Body of pancreas (tissue), 4 donors: ENCODE data around the gene CNGA3. TPM values are rescaled to one million over a fixed set of nuclear protein-coding genes. Genes with fewer than 3 reads are reported as not detected.

Source experiments
- ATAC-seq: fragments of 150-250 bp; one replicate; pipeline ENCODE4 v1.9.1; 2016
- DNase-seq, 4 donors: peaks; one replicate each; pipeline ENCODE4 v3.0.0-alpha.2; 2019
- H3K27ac ChIP-seq, 4 donors: fragments of 200-600 bp; sonication (generic); 1 replicate in 3 of 4; 2 replicates in 1 of 4; pipeline versions ENCODE4 v1.5.1 to v1.6.1; 2016 to 2019; ENCODE audit warnings: mild to moderate bottlenecking in 1 of 4, mixed read lengths in 1 of 4, moderate library complexity in 1 of 4
- H3K27me3 ChIP-seq, 2 donors: fragments of 200-600 bp; sonication (generic); one replicate each; pipeline ENCODE4 v1.6.0; 2016; ENCODE audit warnings: mild to moderate bottlenecking in 1 of 2
- H3K36me3 ChIP-seq, 2 donors: fragments of 200-600 bp; sonication (generic); replicated peaks in 1 of 2; 2 replicates each; pipeline ENCODE4 v1.5.1; 2016; ENCODE audit warnings: low read depth in 2 of 2; ENCODE audit not compliant: insufficient read depth in 1 of 2
- H3K4me1 ChIP-seq: fragments of 200-600 bp; sonication (generic); one replicate; pipeline ENCODE4 v1.6.0; 2016
- H3K4me3 ChIP-seq, 2 donors: fragments of 200-600 bp; sonication (generic); 1 replicate in 1 of 2; 2 replicates in 1 of 2; pipeline ENCODE4 v1.5.1; 2016 to 2019
- H3K9me3 ChIP-seq, 3 donors: fragments of 200-600 bp; sonication (generic); 1 replicate in 2 of 3; 2 replicates in 1 of 3; pipeline ENCODE4 v1.5.1; 2016
- POLR2A ChIP-seq, 3 donors: fragments of 450-650 bp; IDR thresholded peaks; one replicate each; pipeline ENCODE4 v1.6.1; 2016; ENCODE audit warnings: antibody characterized with exemption in 3 of 3, mild to moderate bottlenecking in 2 of 3
- WGBS, 2 donors: methylation state at CpG; one replicate each; pipeline ENCODE4 v1.1.5; 2017; 5-methylcytosine and 5-hydroxymethylcytosine counted together
- intact Hi-C: fragments of 100-400 bp; cut with DNase I; formaldehyde crosslinking; loops from one replicate; pipeline ENCODE4 v1.15.1; 2023
- total RNA-seq, 2 donors: library from RNA; depleted of rRNA; stranded (reverse); fragments of >200 nt; gene quantifications; one replicate each; pipeline ENCODE4 v1.1.0, GENCODE V29; 2016
- TF ChIP-seq, protein P1 (sequence below), 7 experiments: fragments of 450-650 bp in 4 of 7; fragments of 200-600 bp in 3 of 7; sonication (generic) in 3 of 7; IDR thresholded peaks; one replicate each; pipeline ENCODE4 v1.5.1; 2016 to 2019; ENCODE audit warnings: antibody characterized with exemption in 7 of 7

CNGA3 gene
- total RNA-seq, 2 donors from 2014 or later: 1.3 TPM; not detected in 1

DNA sequence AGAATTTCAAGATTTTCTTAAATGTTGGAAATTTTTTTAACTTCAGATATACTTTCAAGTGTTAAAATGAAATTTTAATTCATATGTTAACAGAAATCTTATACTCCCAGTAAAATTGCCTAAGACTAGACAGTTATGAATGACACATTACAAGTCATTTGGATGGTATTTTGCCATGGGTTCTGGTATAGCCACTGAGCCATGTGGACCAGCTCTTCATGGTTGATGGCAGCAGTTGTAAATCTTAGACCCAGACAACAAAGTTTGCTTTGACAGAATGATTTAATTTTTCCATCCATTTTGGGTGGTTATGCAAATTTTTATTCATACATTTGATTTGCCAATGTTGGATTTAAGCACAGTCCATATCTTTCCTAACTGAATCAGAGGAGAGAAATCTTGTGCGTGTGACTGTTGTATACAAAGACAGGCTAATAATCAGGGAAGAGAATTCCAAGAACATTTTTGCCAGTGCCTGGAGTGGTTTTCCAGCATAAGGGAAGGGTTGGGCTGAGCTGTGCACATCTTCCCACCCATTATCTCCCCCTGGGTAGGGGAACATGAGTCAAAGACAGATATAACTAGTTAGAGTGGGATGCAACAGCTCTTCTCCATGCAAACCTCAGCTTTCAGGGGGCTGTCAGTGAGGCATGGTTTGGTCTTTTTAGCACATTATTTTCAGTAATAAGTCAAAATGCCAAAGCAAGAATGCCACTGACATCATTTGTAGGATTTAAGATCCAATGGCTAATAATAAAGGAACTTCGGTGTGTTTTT is 70.3 kb downstream of the CNGA3 start:
- DNase-seq (no peak), ATAC-seq (no peak)
- no peak overlapping the region for H3K4me3 ChIP-seq
- H3K27ac ChIP-seq: no peak overlapping the region
- H3K4me1 ChIP-seq: peaks cover 4% of the 10 kb centered on the region
- no peaks in the 10 kb centered on the region for H3K36me3 ChIP-seq
- H3K27me3 ChIP-seq: no peaks in the 10 kb centered on the region
- peaks cover 0 to 12% (median 0%) of the 10 kb centered on the region in 3 donors for H3K9me3 ChIP-seq
- TF ChIP-seq POLR2A (IDR thresholded peaks at IDR 0.05): no peak
- TF ChIP-seq, protein P1, sequence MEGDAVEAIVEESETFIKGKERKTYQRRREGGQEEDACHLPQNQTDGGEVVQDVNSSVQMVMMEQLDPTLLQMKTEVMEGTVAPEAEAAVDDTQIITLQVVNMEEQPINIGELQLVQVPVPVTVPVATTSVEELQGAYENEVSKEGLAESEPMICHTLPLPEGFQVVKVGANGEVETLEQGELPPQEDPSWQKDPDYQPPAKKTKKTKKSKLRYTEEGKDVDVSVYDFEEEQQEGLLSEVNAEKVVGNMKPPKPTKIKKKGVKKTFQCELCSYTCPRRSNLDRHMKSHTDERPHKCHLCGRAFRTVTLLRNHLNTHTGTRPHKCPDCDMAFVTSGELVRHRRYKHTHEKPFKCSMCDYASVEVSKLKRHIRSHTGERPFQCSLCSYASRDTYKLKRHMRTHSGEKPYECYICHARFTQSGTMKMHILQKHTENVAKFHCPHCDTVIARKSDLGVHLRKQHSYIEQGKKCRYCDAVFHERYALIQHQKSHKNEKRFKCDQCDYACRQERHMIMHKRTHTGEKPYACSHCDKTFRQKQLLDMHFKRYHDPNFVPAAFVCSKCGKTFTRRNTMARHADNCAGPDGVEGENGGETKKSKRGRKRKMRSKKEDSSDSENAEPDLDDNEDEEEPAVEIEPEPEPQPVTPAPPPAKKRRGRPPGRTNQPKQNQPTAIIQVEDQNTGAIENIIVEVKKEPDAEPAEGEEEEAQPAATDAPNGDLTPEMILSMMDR (IDR thresholded peaks at IDR 0.05): no peak
- intact Hi-C loops: no loop called here
- WGBS, 2 donors: 89 to 92% methylated on average over 2 of the region's 2 CpGs

DNA sequence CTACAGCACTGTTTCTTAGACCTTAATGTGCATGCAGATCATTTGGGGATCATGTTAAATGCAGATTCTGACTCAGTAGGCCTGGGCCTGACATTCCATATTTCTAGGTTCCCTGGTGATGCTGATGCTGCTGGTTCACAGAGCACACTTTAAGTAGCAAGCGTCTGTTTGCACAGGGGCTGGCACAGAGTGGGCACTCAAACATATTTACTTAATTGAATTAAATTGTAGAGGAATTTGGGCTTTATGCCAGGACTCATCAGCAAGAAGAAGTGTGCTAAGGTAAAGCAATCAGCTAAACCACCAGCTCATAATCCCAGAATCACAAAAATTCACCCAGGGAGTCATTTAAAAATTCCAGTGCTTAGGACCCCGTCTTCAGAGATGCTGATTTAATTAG is 73.3 kb downstream of the CNGA3 start:
- Histone ChIP-seq H3K27me3 (no peaks in the 10 kb centered on the region), H3K36me3 (no peaks in the 10 kb centered on the region), H3K4me1 (no peaks in the 10 kb centered on the region), H3K9me3 (peaks cover 0 to 7% (median 0%) of the 10 kb centered on the region in 3 donors), H3K27ac (no peak overlapping the region), H3K4me3 (no peak overlapping the region)
- WGBS, 2 donors: 54 to 64% methylated on average over 2 of the region's 2 CpGs
- TF ChIP-seq, protein P1 (IDR thresholded peaks at IDR 0.05): no peak
- TF ChIP-seq POLR2A (IDR thresholded peaks at IDR 0.05): no peak
- ATAC-seq (no peak), DNase-seq (no peak)
- intact Hi-C loops: no loop called here

- ATAC-seq (no peak), DNase-seq (no peak)
- 62 to 63% methylated on average over 6 of the region's 6 CpGs for WGBS, 2 donors
- Histone ChIP-seq H3K4me1 (no peaks in the 10 kb centered on the region), H3K27me3 (no peaks in the 10 kb centered on the region), H3K27ac (no peak overlapping the region), H3K4me3 (no peak overlapping the region), H3K36me3 (no peaks in the 10 kb centered on the region), H3K9me3 (peaks cover 0 to under 1% (median 0%) of the 10 kb centered on the region in 3 donors)
- TF ChIP-seq, protein P1 (IDR thresholded peaks at IDR 0.05): no peak
- no peak for TF ChIP-seq POLR2A (IDR thresholded peaks at IDR 0.05)
- intact Hi-C loops: no loop called here
Measured at GRCh38 chr2:98419977-98420725, 73.9 kb downstream of the CNGA3 start.

GRCh38 chr2:98422449-98422848 is 76.2 kb downstream of the CNGA3 start:
- TF ChIP-seq, protein P1 (IDR thresholded peaks at IDR 0.05): no peak
- TF ChIP-seq POLR2A (IDR thresholded peaks at IDR 0.05): no peak
- ATAC-seq: no peak
- H3K9me3 ChIP-seq: no peaks in the 10 kb centered on the region
- no peaks in the 10 kb centered on the region for H3K4me1 ChIP-seq
- no peak for DNase-seq
- H3K27ac ChIP-seq: no peak overlapping the region
- no peaks in the 10 kb centered on the region for H3K27me3 ChIP-seq
- no peaks in the 10 kb centered on the region for H3K36me3 ChIP-seq
- H3K4me3 ChIP-seq: no peak overlapping the region
- intact Hi-C loops: no loop called here
